ENCODE data around the gene HDGFL2.

Gene HDGFL2

GRCh38 chr19:4528843-4529242, 56.7 kb downstream of the HDGFL2 start:
- no peaks in the 10 kb centered on the region for H3K9me3 ChIP-seq
- TF ChIP-seq, protein P1, sequence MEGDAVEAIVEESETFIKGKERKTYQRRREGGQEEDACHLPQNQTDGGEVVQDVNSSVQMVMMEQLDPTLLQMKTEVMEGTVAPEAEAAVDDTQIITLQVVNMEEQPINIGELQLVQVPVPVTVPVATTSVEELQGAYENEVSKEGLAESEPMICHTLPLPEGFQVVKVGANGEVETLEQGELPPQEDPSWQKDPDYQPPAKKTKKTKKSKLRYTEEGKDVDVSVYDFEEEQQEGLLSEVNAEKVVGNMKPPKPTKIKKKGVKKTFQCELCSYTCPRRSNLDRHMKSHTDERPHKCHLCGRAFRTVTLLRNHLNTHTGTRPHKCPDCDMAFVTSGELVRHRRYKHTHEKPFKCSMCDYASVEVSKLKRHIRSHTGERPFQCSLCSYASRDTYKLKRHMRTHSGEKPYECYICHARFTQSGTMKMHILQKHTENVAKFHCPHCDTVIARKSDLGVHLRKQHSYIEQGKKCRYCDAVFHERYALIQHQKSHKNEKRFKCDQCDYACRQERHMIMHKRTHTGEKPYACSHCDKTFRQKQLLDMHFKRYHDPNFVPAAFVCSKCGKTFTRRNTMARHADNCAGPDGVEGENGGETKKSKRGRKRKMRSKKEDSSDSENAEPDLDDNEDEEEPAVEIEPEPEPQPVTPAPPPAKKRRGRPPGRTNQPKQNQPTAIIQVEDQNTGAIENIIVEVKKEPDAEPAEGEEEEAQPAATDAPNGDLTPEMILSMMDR (IDR thresholded peaks at IDR 0.05), result no peak
- no peak overlapping the region for H3K4me3 ChIP-seq
- intact Hi-C loops (cut with DNase I; ENCODE audit: low total_unique reads), result no loop called here
- H3K27ac ChIP-seq, result no peak overlapping the region
- H3K4me1 ChIP-seq, result no peaks in the 10 kb centered on the region
- H3K27me3 ChIP-seq, result peaks cover 0 to 48% of the 10 kb centered on the region in 2 donors
- DNase-seq, result no peak
- no peaks in the 10 kb centered on the region for H3K36me3 ChIP-seq

GRCh38 chr19:4529924-4530522, 57.9 kb downstream of the HDGFL2 start:
- TF ChIP-seq, protein P1 (IDR thresholded peaks at IDR 0.05), result no peak
- intact Hi-C loops (cut with DNase I; ENCODE audit: low total_unique reads), result no loop called here

GRCh38 chr19:4531562-4532165, 59.6 kb downstream of the HDGFL2 start:
- H3K27me3 ChIP-seq, result peaks cover 0 to 51% of the 10 kb centered on the region in 2 donors
- TF ChIP-seq, protein P1 (IDR thresholded peaks at IDR 0.05), result no peak
- no peaks in the 10 kb centered on the region for H3K9me3 ChIP-seq
- intact Hi-C loops (cut with DNase I; ENCODE audit: low total_unique reads), result no loop called here
- DNase-seq, result no peak
- no peaks in the 10 kb centered on the region for H3K36me3 ChIP-seq
- H3K4me1 ChIP-seq, result peaks cover 0 to 10% (median 6%) of the 10 kb centered on the region in 4 donors
- H3K4me3 ChIP-seq, result no peak overlapping the region
- H3K27ac ChIP-seq, result no peak overlapping the region

More at GRCh38 chr19:4529924-4530522, 57.9 kb downstream of the HDGFL2 start:
- DNase-seq, result no peak
- Histone ChIP-seq H3K9me3 (no peaks in the 10 kb centered on the region), H3K27ac (no peak overlapping the region), H3K27me3 (peaks cover 0 to 45% of the 10 kb centered on the region in 2 donors), H3K4me3 (no peak overlapping the region), H3K4me1 (peaks cover 0 to 4% (median under 1%) of the 10 kb centered on the region in 4 donors), H3K36me3 (no peaks in the 10 kb centered on the region)

- DNase-seq, result no peak
- Histone ChIP-seq H3K4me1 (peaks cover 0 to 10% (median 6%) of the 10 kb centered on the region in 4 donors), H3K9me3 (no peaks in the 10 kb centered on the region), H3K36me3 (no peaks in the 10 kb centered on the region), H3K4me3 (no peak overlapping the region), H3K27ac (no peak overlapping the region), H3K27me3 (peaks cover 0 to 68% of the 10 kb centered on the region in 2 donors)
- TF ChIP-seq, protein P1 (IDR thresholded peaks at IDR 0.05), result no peak
- intact Hi-C loops (cut with DNase I; ENCODE audit: low total_unique reads), result no loop called here
Measured at GRCh38 chr19:4533334-4533733, 61.2 kb downstream of the HDGFL2 start.

DNA sequence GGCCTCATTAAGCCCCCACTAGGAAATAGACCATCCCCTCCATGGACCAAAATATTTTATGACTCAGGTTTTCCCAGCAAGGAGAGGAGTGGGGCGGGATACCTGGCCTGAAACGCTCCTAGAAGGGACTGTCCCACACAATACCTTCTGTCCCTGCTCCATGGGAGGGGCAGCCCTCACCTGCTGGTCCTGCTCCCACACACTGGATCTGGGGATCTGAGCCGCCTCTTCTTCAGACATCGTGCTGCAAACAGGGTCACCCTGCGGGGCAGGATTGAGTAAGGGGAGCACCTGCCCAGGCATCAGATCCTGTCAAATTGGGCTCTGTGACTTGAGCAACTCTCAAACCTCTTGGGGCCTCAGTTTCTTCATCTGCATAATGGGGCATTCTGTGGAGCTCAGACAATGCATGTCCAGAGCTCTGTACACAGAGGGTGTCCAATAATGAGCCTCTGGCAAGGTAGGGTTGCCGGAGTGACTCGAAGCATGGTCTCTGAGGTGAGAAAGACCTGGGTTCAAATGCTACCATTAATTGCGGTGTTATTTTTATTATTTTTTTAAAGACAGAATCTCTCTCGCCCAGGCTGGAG, 61.8 kb downstream of the HDGFL2 start:
- no peaks in the 10 kb centered on the region for H3K36me3 ChIP-seq
- peaks cover 0 to 10% (median 6%) of the 10 kb centered on the region in 4 donors for H3K4me1 ChIP-seq
- TF ChIP-seq, protein P1 (IDR thresholded peaks at IDR 0.05), result no peak
- peaks cover 0 to 70% of the 10 kb centered on the region in 2 donors for H3K27me3 ChIP-seq
- intact Hi-C loops (cut with DNase I; ENCODE audit: low total_unique reads), result no loop called here
- no peak overlapping the region for H3K27ac ChIP-seq
- DNase-seq, result no peak
- H3K9me3 ChIP-seq, result no peaks in the 10 kb centered on the region
- no peak overlapping the region for H3K4me3 ChIP-seq

All from tibial artery (tissue), 4 donors.